ENCODE measurements around the gene ZP4. TPM values are rescaled to one million over a fixed set of nuclear protein-coding genes. Genes with fewer than 3 reads are reported as not detected.
"Not testable (repeated sequence)": the region's sequence is repeated elsewhere in the genome, so short reads cannot be mapped to it uniquely, and the experiment has no call there.

ZP4 gene
- total and polyA plus RNA-seq, 8 donors = not detected

GRCh38 chr1:237851210-237851845 lies 39.4 kb downstream of the ZP4 start:
- Histone ChIP-seq H3K4me3 (no peak overlapping the region), H3K36me3 (no peaks in the 10 kb centered on the region), H3K4me1 (no peaks in the 10 kb centered on the region), H3K27ac (no peak overlapping the region), H3K9me3 (no peaks in the 10 kb centered on the region), H3K27me3 (no peaks in the 10 kb centered on the region)
- DNase-seq (peak in 2 of 4 donors; percentile 18 to 42), ATAC-seq (peak; percentile 53)
- TF ChIP-seq CTCF (IDR thresholded peaks at IDR 0.05) = peak; percentile 25 to 32
- intact Hi-C loops (cut with DNase I) = no loop called here

- H3K36me3 ChIP-seq; H3K4me1 ChIP-seq; H3K27ac ChIP-seq; ATAC-seq; H3K9me3 ChIP-seq; intact Hi-C loops (cut with DNase I); H3K27me3 ChIP-seq; DNase-seq; H3K4me3 ChIP-seq: not testable (repeated sequence)
Measured at GRCh38 chr1:237843516-237843915, 47.2 kb downstream of the ZP4 start.

GRCh38 chr1:237841485-237841884 lies 49.2 kb downstream of the ZP4 start:
- no peak for DNase-seq
- Histone ChIP-seq H3K27ac (no peak overlapping the region), H3K27me3 (no peaks in the 10 kb centered on the region), H3K4me3 (no peak overlapping the region), H3K4me1 (no peaks in the 10 kb centered on the region), H3K9me3 (peaks cover 0 to 4% of the 10 kb centered on the region in 2 donors), H3K36me3 (no peaks in the 10 kb centered on the region)
- no peak for TF ChIP-seq CTCF (IDR thresholded peaks at IDR 0.05)
- intact Hi-C loops (cut with DNase I) = no loop called here
- ATAC-seq = no peak

GRCh38 chr1:237838904-237839534 lies 51.7 kb downstream of the ZP4 start:
- no peak for TF ChIP-seq CTCF (IDR thresholded peaks at IDR 0.05)
- H3K4me3 ChIP-seq = no peak overlapping the region

GRCh38 chr1:237838320-237838719 lies 52.4 kb downstream of the ZP4 start:
- intact Hi-C loops (cut with DNase I) = no loop called here
- no peaks in the 10 kb centered on the region for H3K27me3 ChIP-seq
- peaks cover 0 to 4% of the 10 kb centered on the region in 2 donors for H3K9me3 ChIP-seq
- no peaks in the 10 kb centered on the region for H3K4me1 ChIP-seq
- DNase-seq = no peak
- no peak for TF ChIP-seq CTCF (IDR thresholded peaks at IDR 0.05)
- no peak overlapping the region for H3K4me3 ChIP-seq
- no peak for ATAC-seq
- H3K36me3 ChIP-seq = no peaks in the 10 kb centered on the region
- no peak overlapping the region for H3K27ac ChIP-seq

More at GRCh38 chr1:237838904-237839534, 51.7 kb downstream of the ZP4 start:
- Histone ChIP-seq H3K4me1 (no peaks in the 10 kb centered on the region), H3K27me3 (no peaks in the 10 kb centered on the region), H3K27ac (no peak overlapping the region), H3K36me3 (no peaks in the 10 kb centered on the region), H3K9me3 (peaks cover 0 to 4% of the 10 kb centered on the region in 2 donors)
- ATAC-seq (no peak), DNase-seq (no peak)
- intact Hi-C loops (cut with DNase I) = no loop called here
